Measurements from ENCODE around the gene LSM8. TPM values are rescaled to one million over a fixed set of nuclear protein-coding genes. Genes with fewer than 3 reads are reported as not detected.
A peak's percentile ranks its signal among the peaks of the same experiment; 100 is the strongest.

LSM8 gene
- total RNA-seq, 2 donors from 2014 or later, result 51.3 to 53.4 TPM

- Mint-ChIP-seq H3K4me1 (ENCODE audit: low read depth) (peaks cover 9% of the 10 kb centered on the region), H3K9me3 (no peaks in the 10 kb centered on the region), H3K4me3 (no peak overlapping the region), H3K27me3 (ENCODE audit: low read depth) (peaks cover 8% of the 10 kb centered on the region), H3K36me3 (ENCODE audit: insufficient read depth in 2 of 2) (peaks cover 6 to 7% of the 10 kb centered on the region in 2 donors), H3K27ac (no peak overlapping the region)
- DNase-seq (no peak), ATAC-seq (replicated peaks in 1 of 2) (no peak)
These were observed 4.8 kb upstream of the LSM8 start for GRCh38 chr7:118179191-118179590.

GRCh38 chr7:118182593-118183427 lies 1.2 kb upstream of the LSM8 start:
- Mint-ChIP-seq H3K4me3 (peak overlapping the region; percentile 96 to 99), H3K27ac (peak overlapping the region; percentile 99), H3K36me3 (ENCODE audit: insufficient read depth in 2 of 2) (peaks cover 12 to 22% of the 10 kb centered on the region in 2 donors), H3K4me1 (ENCODE audit: low read depth) (peaks cover 37% of the 10 kb centered on the region), H3K9me3 (no peaks in the 10 kb centered on the region), H3K27me3 (ENCODE audit: low read depth) (no peaks in the 10 kb centered on the region)
- no peak for DNase-seq
- no peak for ATAC-seq (replicated peaks in 1 of 2)

- Mint-ChIP-seq H3K4me3 (peak overlapping the region; percentile 96 to 99), H3K27me3 (ENCODE audit: low read depth) (no peaks in the 10 kb centered on the region), H3K9me3 (no peaks in the 10 kb centered on the region), H3K27ac (peak overlapping the region; percentile 99), H3K4me1 (ENCODE audit: low read depth) (peaks cover 43% of the 10 kb centered on the region), H3K36me3 (ENCODE audit: insufficient read depth in 2 of 2) (peaks cover 12 to 26% of the 10 kb centered on the region in 2 donors)
- DNase-seq (peak in 1 of 2 donors; percentile 3), ATAC-seq (replicated peaks in 1 of 2) (peak in 1 of 2 donors; percentile 3)
These were observed 557 bp upstream of the LSM8 start for GRCh38 chr7:118183428-118183785.

- peak overlapping the region; percentile 96 to 99 for H3K4me3 Mint-ChIP-seq
- H3K27ac Mint-ChIP-seq, result peak overlapping the region; percentile 99
- peaks cover 44% of the 10 kb centered on the region for H3K4me1 Mint-ChIP-seq (ENCODE audit: low read depth)
- H3K9me3 Mint-ChIP-seq, result no peaks in the 10 kb centered on the region
- DNase-seq (no peak), ATAC-seq (replicated peaks in 1 of 2) (no peak)
- no peaks in the 10 kb centered on the region for H3K27me3 Mint-ChIP-seq (ENCODE audit: low read depth)
- peaks cover 12 to 26% of the 10 kb centered on the region in 2 donors for H3K36me3 Mint-ChIP-seq (ENCODE audit: insufficient read depth in 2 of 2)
These were observed 589 bp downstream of the LSM8 start for GRCh38 chr7:118184565-118184940.

GRCh38 chr7:118185163-118185860 lies 1.3 kb downstream of the LSM8 start:
- Mint-ChIP-seq H3K36me3 (ENCODE audit: insufficient read depth in 2 of 2) (peaks cover 12 to 26% of the 10 kb centered on the region in 2 donors), H3K27ac (peak overlapping the region; percentile 99), H3K9me3 (no peaks in the 10 kb centered on the region), H3K4me3 (peak overlapping the region; percentile 96 to 99), H3K27me3 (ENCODE audit: low read depth) (no peaks in the 10 kb centered on the region), H3K4me1 (ENCODE audit: low read depth) (peaks cover 44% of the 10 kb centered on the region)
- no peak for DNase-seq
- no peak for ATAC-seq (replicated peaks in 1 of 2)

GRCh38 chr7:118186501-118186900 lies 2.5 kb downstream of the LSM8 start:
- peaks cover 12 to 28% of the 10 kb centered on the region in 2 donors for H3K36me3 Mint-ChIP-seq (ENCODE audit: insufficient read depth in 2 of 2)
- peak overlapping the region; percentile 91 for H3K27ac Mint-ChIP-seq
- peak overlapping the region; percentile 94 to 99 for H3K4me3 Mint-ChIP-seq
- no peak for ATAC-seq (replicated peaks in 1 of 2)
- no peaks in the 10 kb centered on the region for H3K27me3 Mint-ChIP-seq (ENCODE audit: low read depth)
- no peaks in the 10 kb centered on the region for H3K9me3 Mint-ChIP-seq
- no peak for DNase-seq
- H3K4me1 Mint-ChIP-seq (ENCODE audit: low read depth), result peaks cover 44% of the 10 kb centered on the region

- H3K27me3 Mint-ChIP-seq (ENCODE audit: low read depth), result no peaks in the 10 kb centered on the region
- no peak for DNase-seq
- no peak for ATAC-seq (replicated peaks in 1 of 2)
- H3K36me3 Mint-ChIP-seq (ENCODE audit: insufficient read depth in 2 of 2), result peaks cover 0 to 5% of the 10 kb centered on the region in 2 donors
- H3K27ac Mint-ChIP-seq, result no peak overlapping the region
- H3K4me3 Mint-ChIP-seq, result no peak overlapping the region
- no peaks in the 10 kb centered on the region for H3K9me3 Mint-ChIP-seq
- H3K4me1 Mint-ChIP-seq (ENCODE audit: low read depth), result no peaks in the 10 kb centered on the region
These were observed 10.6 kb downstream of the LSM8 start for GRCh38 chr7:118194571-118194970.

GRCh38 chr7:118195837-118196474 lies 12.0 kb downstream of the LSM8 start:
- Mint-ChIP-seq H3K27ac (peak overlapping the region; percentile 1), H3K27me3 (ENCODE audit: low read depth) (no peaks in the 10 kb centered on the region), H3K9me3 (no peaks in the 10 kb centered on the region), H3K4me1 (ENCODE audit: low read depth) (no peaks in the 10 kb centered on the region), H3K36me3 (ENCODE audit: insufficient read depth in 2 of 2) (peaks cover 0 to 5% of the 10 kb centered on the region in 2 donors), H3K4me3 (no peak overlapping the region)
- ATAC-seq (replicated peaks in 1 of 2), result peak; percentile 65 to 73
- peak; percentile 49 to 57 for DNase-seq

GRCh38 chr7:118202061-118202460 lies 18.1 kb downstream of the LSM8 start:
- Mint-ChIP-seq H3K27ac (no peak overlapping the region), H3K36me3 (ENCODE audit: insufficient read depth in 2 of 2) (no peaks in the 10 kb centered on the region), H3K4me3 (no peak overlapping the region), H3K4me1 (ENCODE audit: low read depth) (no peaks in the 10 kb centered on the region), H3K9me3 (no peaks in the 10 kb centered on the region), H3K27me3 (ENCODE audit: low read depth) (no peaks in the 10 kb centered on the region)
- DNase-seq (no peak), ATAC-seq (replicated peaks in 1 of 2) (no peak)

GRCh38 chr7:118214051-118214832 lies 30.3 kb downstream of the LSM8 start:
- Mint-ChIP-seq H3K4me1 (ENCODE audit: low read depth) (peaks cover 14% of the 10 kb centered on the region), H3K36me3 (ENCODE audit: insufficient read depth in 2 of 2) (no peaks in the 10 kb centered on the region), H3K27ac (peak overlapping the region; percentile 83), H3K9me3 (no peaks in the 10 kb centered on the region), H3K27me3 (ENCODE audit: low read depth) (peaks cover 11% of the 10 kb centered on the region), H3K4me3 (peak overlapping the region; percentile 83 to 88)
- ATAC-seq (replicated peaks in 1 of 2) (peak; percentile 94 to 95), DNase-seq (peak; percentile 75 to 79)

- ATAC-seq (replicated peaks in 1 of 2) (peak; percentile 2 to 9), DNase-seq (no peak)
- Mint-ChIP-seq H3K4me3 (peak overlapping the region; percentile 83 to 88), H3K27me3 (ENCODE audit: low read depth) (peaks cover 11% of the 10 kb centered on the region), H3K4me1 (ENCODE audit: low read depth) (peaks cover 14% of the 10 kb centered on the region), H3K36me3 (ENCODE audit: insufficient read depth in 2 of 2) (no peaks in the 10 kb centered on the region), H3K9me3 (no peaks in the 10 kb centered on the region), H3K27ac (peak overlapping the region; percentile 83)
These were observed 30.8 kb downstream of the LSM8 start for GRCh38 chr7:118214833-118215182.

GRCh38 chr7:118217210-118217619 lies 33.3 kb downstream of the LSM8 start:
- no peak overlapping the region for H3K4me3 Mint-ChIP-seq

More at GRCh38 chr7:118217210-118217619, 33.3 kb downstream of the LSM8 start:
- Mint-ChIP-seq H3K4me1 (ENCODE audit: low read depth) (peaks cover 14% of the 10 kb centered on the region), H3K27ac (no peak overlapping the region), H3K36me3 (ENCODE audit: insufficient read depth in 2 of 2) (no peaks in the 10 kb centered on the region), H3K9me3 (no peaks in the 10 kb centered on the region), H3K27me3 (ENCODE audit: low read depth) (peaks cover 11% of the 10 kb centered on the region)
- DNase-seq (no peak), ATAC-seq (replicated peaks in 1 of 2) (no peak)

Measured in activated T-cell treated with anti-CD3 and anti-CD28 coated beads, Interleukin-2, amount 50 U/mL, for 72 hours (primary cell).